Neural cell (in vitro differentiated cells): ENCODE results near the gene TRIOBP. TPM values are rescaled to one million over a fixed set of nuclear protein-coding genes. Genes with fewer than 3 reads are reported as not detected.

Experiments
- H2AFZ ChIP-seq: fragments of 200-600, 300-800 bp; sonication (generic), shearing (Covaris generic); 2 replicates; pipeline ENCODE4 v1.6.0; 2014; ENCODE audit warnings: low read depth, mild to moderate bottlenecking, antibody characterized with exemption, low read length, moderate library complexity
- H3F3A ChIP-seq: fragments of 200-600 bp; shearing (Covaris generic); 2 replicates; pipeline ENCODE4 v1.6.1; 2016; ENCODE audit warnings: mild to moderate bottlenecking, moderate library complexity, mixed read lengths, antibody characterized with exemption, low read length; ENCODE audit not compliant: insufficient read depth, poor library complexity, severe bottlenecking
- H3K27ac ChIP-seq: fragments of 200-600, 300-800 bp; sonication (generic), shearing (Covaris generic); 2 replicates; pipeline ENCODE4 v1.5.1; 2014; ENCODE audit warnings: mild to moderate bottlenecking, low read length, moderate library complexity
- H3K27me3 ChIP-seq: fragments of 300-800, 200-600 bp; sonication (generic), shearing (Covaris generic); 2 replicates; pipeline ENCODE4 v1.6.0; 2014; ENCODE audit warnings: mild to moderate bottlenecking, low read depth, low read length, moderate library complexity; ENCODE audit not compliant: insufficient read depth
- H3K36me3 ChIP-seq: fragments of 300-800, 200-600 bp; sonication (generic), shearing (Covaris generic); 2 replicates; pipeline ENCODE4 v1.5.1; 2014; ENCODE audit warnings: mild to moderate bottlenecking, antibody characterized with exemption, low read length, moderate library complexity; ENCODE audit not compliant: insufficient read depth
- H3K4me2 ChIP-seq: fragments of 300-800, 200-600 bp; sonication (generic), shearing (Covaris generic); 2 replicates; pipeline ENCODE4 v1.6.0; 2014; ENCODE audit warnings: mild to moderate bottlenecking, low read length
- H3K4me3 ChIP-seq: fragments of 300-800, 200-600 bp; sonication (generic), shearing (Covaris generic); 2 replicates; pipeline ENCODE4 v1.5.1; 2014; ENCODE audit warnings: mild to moderate bottlenecking, low read length, moderate library complexity
- H3K79me2 ChIP-seq: fragments of 200-600 bp; shearing (Covaris generic); replicated peaks from 2 replicates; pipeline ENCODE4 v1.6.0; 2014; ENCODE audit warnings: mild to moderate bottlenecking, low read length, moderate library complexity; ENCODE audit not compliant: insufficient read depth
- H3K9ac ChIP-seq: fragments of 300-800, 200-600 bp; sonication (generic), shearing (Covaris generic); 2 replicates; pipeline ENCODE4 v1.6.1; 2016; ENCODE audit warnings: mild to moderate bottlenecking, low read length, mixed read lengths
- H3K9me2 ChIP-seq: fragments of 200-600 bp; shearing (Covaris generic); 2 replicates; pipeline ENCODE4 v1.6.1; 2016; ENCODE audit warnings: mild to moderate bottlenecking, low read length, mixed read lengths; ENCODE audit not compliant: insufficient read depth
- H3K9me3 ChIP-seq: fragments of 200-600, 300-800 bp; sonication (generic), shearing (Covaris generic); 2 replicates; pipeline ENCODE4 v1.6.1; 2016; ENCODE audit warnings: mild to moderate bottlenecking, mixed run types, low read length, moderate library complexity, mixed read lengths
- H4K20me1 ChIP-seq: fragments of 200-600 bp; shearing (Covaris generic); 2 replicates; pipeline ENCODE4 v1.6.1; 2016; ENCODE audit warnings: mild to moderate bottlenecking, mixed run types; ENCODE audit not compliant: insufficient read depth
- EP300 ChIP-seq: fragments of 450-650 bp; conservative IDR thresholded peaks from 2 replicates; pipeline ENCODE4 v1.6.1; 2014; ENCODE audit warnings: antibody characterized with exemption, mild to moderate bottlenecking, moderate library complexity; ENCODE audit not compliant: poor library complexity, severe bottlenecking
- EZH2 ChIP-seq: fragments of 200-600, 300-800 bp; shearing (Covaris generic), sonication (generic); IDR thresholded peaks from 2 replicates; pipeline ENCODE4 v1.6.1; 2014; ENCODE audit warnings: antibody characterized with exemption, low read length, borderline replicate concordance, mild to moderate bottlenecking; ENCODE audit not compliant: insufficient read depth, poor library complexity, severe bottlenecking
- MXI1 ChIP-seq: fragments of 450-650 bp; conservative IDR thresholded peaks from 2 replicates; pipeline ENCODE4 v1.6.1; 2014; ENCODE audit warnings: antibody characterized with exemption, mild to moderate bottlenecking; ENCODE audit not compliant: poor library complexity, severe bottlenecking
- POLR2AphosphoS5 ChIP-seq: IDR thresholded peaks from 2 replicates; pipeline ENCODE4 v1.6.1; 2012
- RAD21 ChIP-seq: fragments of 450-650 bp; conservative IDR thresholded peaks from 2 replicates; pipeline ENCODE4 v1.6.1; 2014; ENCODE audit warnings: antibody characterized with exemption, mild to moderate bottlenecking, moderate library complexity
- SMC3 ChIP-seq: fragments of 450-650 bp; conservative IDR thresholded peaks from 2 replicates; pipeline ENCODE4 v1.6.1; 2014; ENCODE audit warnings: antibody characterized with exemption, mild to moderate bottlenecking, moderate library complexity; ENCODE audit not compliant: poor library complexity
- TAF1 ChIP-seq: IDR thresholded peaks from 2 replicates; pipeline ENCODE4 v1.6.1; 2012; ENCODE audit warnings: low read depth
- polyA plus RNA-seq: library from polyadenylated mRNA; depleted of rRNA; stranded (reverse); fragments of >200 nt; gene quantifications from 2 replicates; pipeline ENCODE4 v1.2.3, GENCODE V29; 2014
- TF ChIP-seq, protein P1 (sequence below): fragments of 450-650 bp; IDR thresholded peaks from 2 replicates; pipeline ENCODE4 v1.5.1; 2014; ENCODE audit warnings: antibody characterized with exemption, mild to moderate bottlenecking, moderate library complexity; ENCODE audit not compliant: poor library complexity, severe bottlenecking
- TF ChIP-seq, protein P2 (sequence below): IDR thresholded peaks from 2 replicates; pipeline ENCODE4 v1.6.1; 2012; ENCODE audit warnings: borderline replicate concordance

TRIOBP gene
- polyA plus RNA-seq, 1 donor from 2014 or later = 16.2 TPM

DNA sequence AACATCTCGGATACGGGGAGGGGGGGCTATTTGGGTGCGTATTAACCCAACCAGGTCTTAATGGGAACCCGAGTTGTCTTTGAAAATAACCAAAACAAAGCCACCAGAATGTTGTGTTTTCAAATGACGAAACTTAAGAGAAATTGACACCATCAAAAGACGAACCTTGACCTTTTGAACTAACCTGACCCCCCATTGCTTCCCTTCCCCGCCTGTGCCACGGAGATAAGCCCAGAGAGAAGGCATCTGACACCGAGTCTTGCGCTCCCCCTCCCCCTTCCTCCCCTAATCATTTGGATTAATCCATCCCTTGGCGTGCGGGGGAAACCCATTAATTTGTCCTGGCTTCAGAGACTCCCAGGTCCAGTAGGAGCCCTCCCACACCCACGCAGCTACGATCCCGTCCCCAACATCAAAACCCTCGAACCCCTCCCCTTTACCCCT, 106.4 kb downstream of the TRIOBP start:
- H2AFZ ChIP-seq = no peak overlapping the region
- H4K20me1 ChIP-seq = no peaks in the 10 kb centered on the region
- no peak overlapping the region for H3K27ac ChIP-seq
- H3K36me3 ChIP-seq = no peaks in the 10 kb centered on the region
- H3K27me3 ChIP-seq = peaks cover 42% of the 10 kb centered on the region
- H3K4me2 ChIP-seq = peak overlapping the region; percentile 88
- peaks cover 5% of the 10 kb centered on the region for H3F3A ChIP-seq
- peak overlapping the region; percentile 89 for H3K4me3 ChIP-seq
- H3K9me3 ChIP-seq = no peaks in the 10 kb centered on the region
- no peak for TF ChIP-seq EP300
- no peak for TF ChIP-seq POLR2AphosphoS5
- TF ChIP-seq TAF1 = no peak
- TF ChIP-seq, protein P1, sequence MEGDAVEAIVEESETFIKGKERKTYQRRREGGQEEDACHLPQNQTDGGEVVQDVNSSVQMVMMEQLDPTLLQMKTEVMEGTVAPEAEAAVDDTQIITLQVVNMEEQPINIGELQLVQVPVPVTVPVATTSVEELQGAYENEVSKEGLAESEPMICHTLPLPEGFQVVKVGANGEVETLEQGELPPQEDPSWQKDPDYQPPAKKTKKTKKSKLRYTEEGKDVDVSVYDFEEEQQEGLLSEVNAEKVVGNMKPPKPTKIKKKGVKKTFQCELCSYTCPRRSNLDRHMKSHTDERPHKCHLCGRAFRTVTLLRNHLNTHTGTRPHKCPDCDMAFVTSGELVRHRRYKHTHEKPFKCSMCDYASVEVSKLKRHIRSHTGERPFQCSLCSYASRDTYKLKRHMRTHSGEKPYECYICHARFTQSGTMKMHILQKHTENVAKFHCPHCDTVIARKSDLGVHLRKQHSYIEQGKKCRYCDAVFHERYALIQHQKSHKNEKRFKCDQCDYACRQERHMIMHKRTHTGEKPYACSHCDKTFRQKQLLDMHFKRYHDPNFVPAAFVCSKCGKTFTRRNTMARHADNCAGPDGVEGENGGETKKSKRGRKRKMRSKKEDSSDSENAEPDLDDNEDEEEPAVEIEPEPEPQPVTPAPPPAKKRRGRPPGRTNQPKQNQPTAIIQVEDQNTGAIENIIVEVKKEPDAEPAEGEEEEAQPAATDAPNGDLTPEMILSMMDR = no peak
- TF ChIP-seq RAD21 = no peak
- TF ChIP-seq EZH2 = no peak
- TF ChIP-seq SMC3 = no peak
- TF ChIP-seq, protein P2, sequence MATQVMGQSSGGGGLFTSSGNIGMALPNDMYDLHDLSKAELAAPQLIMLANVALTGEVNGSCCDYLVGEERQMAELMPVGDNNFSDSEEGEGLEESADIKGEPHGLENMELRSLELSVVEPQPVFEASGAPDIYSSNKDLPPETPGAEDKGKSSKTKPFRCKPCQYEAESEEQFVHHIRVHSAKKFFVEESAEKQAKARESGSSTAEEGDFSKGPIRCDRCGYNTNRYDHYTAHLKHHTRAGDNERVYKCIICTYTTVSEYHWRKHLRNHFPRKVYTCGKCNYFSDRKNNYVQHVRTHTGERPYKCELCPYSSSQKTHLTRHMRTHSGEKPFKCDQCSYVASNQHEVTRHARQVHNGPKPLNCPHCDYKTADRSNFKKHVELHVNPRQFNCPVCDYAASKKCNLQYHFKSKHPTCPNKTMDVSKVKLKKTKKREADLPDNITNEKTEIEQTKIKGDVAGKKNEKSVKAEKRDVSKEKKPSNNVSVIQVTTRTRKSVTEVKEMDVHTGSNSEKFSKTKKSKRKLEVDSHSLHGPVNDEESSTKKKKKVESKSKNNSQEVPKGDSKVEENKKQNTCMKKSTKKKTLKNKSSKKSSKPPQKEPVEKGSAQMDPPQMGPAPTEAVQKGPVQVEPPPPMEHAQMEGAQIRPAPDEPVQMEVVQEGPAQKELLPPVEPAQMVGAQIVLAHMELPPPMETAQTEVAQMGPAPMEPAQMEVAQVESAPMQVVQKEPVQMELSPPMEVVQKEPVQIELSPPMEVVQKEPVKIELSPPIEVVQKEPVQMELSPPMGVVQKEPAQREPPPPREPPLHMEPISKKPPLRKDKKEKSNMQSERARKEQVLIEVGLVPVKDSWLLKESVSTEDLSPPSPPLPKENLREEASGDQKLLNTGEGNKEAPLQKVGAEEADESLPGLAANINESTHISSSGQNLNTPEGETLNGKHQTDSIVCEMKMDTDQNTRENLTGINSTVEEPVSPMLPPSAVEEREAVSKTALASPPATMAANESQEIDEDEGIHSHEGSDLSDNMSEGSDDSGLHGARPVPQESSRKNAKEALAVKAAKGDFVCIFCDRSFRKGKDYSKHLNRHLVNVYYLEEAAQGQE = no peak
- TF ChIP-seq MXI1 = no peak
- H3K9me2 ChIP-seq = no peaks in the 10 kb centered on the region
- H3K9ac ChIP-seq = peak overlapping the region; percentile 84
- no peaks in the 10 kb centered on the region for H3K79me2 ChIP-seq

DNA sequence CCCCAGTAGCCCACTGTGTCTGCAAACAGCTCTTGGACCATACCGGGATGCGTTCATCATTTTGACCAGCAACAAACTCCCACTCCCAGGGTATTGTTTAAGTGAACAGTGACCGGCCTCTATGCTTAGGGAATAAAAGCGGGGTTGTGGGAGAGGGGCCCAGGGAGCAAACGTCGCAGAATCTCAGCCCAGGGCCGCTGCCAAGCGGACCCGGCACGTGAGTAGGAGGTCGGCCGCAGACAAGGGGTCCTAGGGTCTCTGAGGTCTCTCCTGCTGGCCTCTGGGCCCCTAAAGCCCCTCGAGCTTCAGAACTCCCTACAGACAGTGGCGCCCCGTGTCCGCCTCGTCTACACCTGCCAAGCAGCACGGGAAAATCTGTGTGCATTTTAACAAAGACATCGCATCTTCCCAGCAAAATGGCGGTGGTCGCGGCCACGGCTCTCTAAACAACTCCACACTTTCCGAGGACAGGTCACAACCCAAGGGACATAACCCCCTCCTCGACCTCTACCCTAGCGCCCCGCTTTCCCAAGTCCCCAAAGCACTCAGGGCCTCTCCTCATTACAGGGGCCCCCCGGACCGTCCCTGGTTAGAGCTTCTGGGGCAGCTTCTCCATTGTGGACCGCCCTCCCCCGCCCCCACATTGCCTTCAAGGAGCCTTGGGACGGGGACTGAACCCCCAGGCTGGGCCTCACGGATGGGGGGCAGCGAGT, 106.9 kb downstream of the TRIOBP start:
- Histone ChIP-seq H3K9me2 (no peaks in the 10 kb centered on the region), H2AFZ (no peak overlapping the region), H3K4me3 (no peak overlapping the region), H3K4me2 (no peak overlapping the region), H3K9ac (no peak overlapping the region), H3K36me3 (no peaks in the 10 kb centered on the region), H3K9me3 (no peaks in the 10 kb centered on the region), H3K79me2 (no peaks in the 10 kb centered on the region), H3K27ac (no peak overlapping the region), H4K20me1 (no peaks in the 10 kb centered on the region), H3K27me3 (peaks cover 42% of the 10 kb centered on the region), H3F3A (peaks cover 8% of the 10 kb centered on the region)
- TF ChIP-seq EP300 = no peak
- no peak for TF ChIP-seq EZH2
- TF ChIP-seq, protein P1 = no peak
- TF ChIP-seq TAF1 = no peak
- no peak for TF ChIP-seq MXI1
- no peak for TF ChIP-seq POLR2AphosphoS5
- TF ChIP-seq SMC3 = no peak
- no peak for TF ChIP-seq RAD21
- TF ChIP-seq, protein P2 = no peak
